ENCODE results near the gene RAB15. TPM values are rescaled to one million over a fixed set of nuclear protein-coding genes. Genes with fewer than 3 reads are reported as not detected.

RAB15 gene
- total and polyA plus RNA-seq, 2 donors from 2014 or later = 18.3 to 21.7 TPM

GRCh38 chr14:65015391-65015790, 43.3 kb upstream of the RAB15 start:
- DNase-seq (no peak), FAIRE-seq (no peak)
- peaks cover 0 to 5% (median 2%) of the 10 kb centered on the region in 3 donors for H3K4me1 ChIP-seq (ENCODE audit: control insufficient read depth in 2 of 3, insufficient read depth in 2 of 3, low read depth in 1 of 3, low read length in 3 of 3)
- no peak overlapping the region for H3K9ac ChIP-seq (ENCODE audit: low read length in 3 of 3)
- TF ChIP-seq CTCF (IDR thresholded peaks at IDR 0.05; ENCODE audit: borderline replicate concordance, extremely low read depth, insufficient read depth) = no peak
- H3K27ac ChIP-seq (ENCODE audit: low read depth in 2 of 2, low read length in 2 of 2) = peak overlapping the region in 1 of 2 donors; percentile 5
- H3K9me3 ChIP-seq (ENCODE audit: control insufficient read depth in 2 of 3, insufficient read depth in 1 of 3, low read length in 3 of 3) = no peaks in the 10 kb centered on the region
- H3K36me3 ChIP-seq (ENCODE audit: control insufficient read depth in 2 of 3, insufficient read depth in 3 of 3, low read length in 3 of 3) = peaks cover 0 to 3% (median 0%) of the 10 kb centered on the region in 3 donors
- H3K4me3 ChIP-seq (ENCODE audit: low read length in 3 of 3) = no peak overlapping the region
- intact Hi-C loops (cut with DNase I) = no loop called here
- no peaks in the 10 kb centered on the region for H3K27me3 ChIP-seq (ENCODE audit: control insufficient read depth, insufficient read depth, low read length)

- FAIRE-seq (no peak), DNase-seq (no peak)
- Histone ChIP-seq H3K4me3 (ENCODE audit: low read length in 3 of 3) (no peak overlapping the region), H3K9me3 (ENCODE audit: control insufficient read depth in 2 of 3, insufficient read depth in 1 of 3, low read length in 3 of 3) (no peaks in the 10 kb centered on the region), H3K9ac (ENCODE audit: low read length in 3 of 3) (no peak overlapping the region), H3K36me3 (ENCODE audit: control insufficient read depth in 2 of 3, insufficient read depth in 3 of 3, low read length in 3 of 3) (peaks cover 0 to 10% (median 0%) of the 10 kb centered on the region in 3 donors), H3K27ac (ENCODE audit: low read depth in 2 of 2, low read length in 2 of 2) (no peak overlapping the region), H3K27me3 (ENCODE audit: control insufficient read depth, insufficient read depth, low read length) (no peaks in the 10 kb centered on the region), H3K4me1 (ENCODE audit: control insufficient read depth in 2 of 3, insufficient read depth in 2 of 3, low read depth in 1 of 3, low read length in 3 of 3) (peaks cover 0 to 2% (median 0%) of the 10 kb centered on the region in 3 donors)
- intact Hi-C loops (cut with DNase I) = no loop called here
- TF ChIP-seq CTCF (IDR thresholded peaks at IDR 0.05; ENCODE audit: borderline replicate concordance, extremely low read depth, insufficient read depth) = no peak
Observed at GRCh38 chr14:65012353-65012752, 40.2 kb upstream of the RAB15 start.

- no peak for FAIRE-seq
Observed at GRCh38 chr14:65011538-65011937, 39.4 kb upstream of the RAB15 start.

More at GRCh38 chr14:65011538-65011937, 39.4 kb upstream of the RAB15 start:
- Histone ChIP-seq H3K27ac (ENCODE audit: low read depth in 2 of 2, low read length in 2 of 2) (no peak overlapping the region), H3K4me1 (ENCODE audit: control insufficient read depth in 2 of 3, insufficient read depth in 2 of 3, low read depth in 1 of 3, low read length in 3 of 3) (peaks cover 0 to 2% (median 0%) of the 10 kb centered on the region in 3 donors), H3K36me3 (ENCODE audit: control insufficient read depth in 2 of 3, insufficient read depth in 3 of 3, low read length in 3 of 3) (peaks cover 0 to 10% (median 0%) of the 10 kb centered on the region in 3 donors), H3K9ac (ENCODE audit: low read length in 3 of 3) (no peak overlapping the region), H3K9me3 (ENCODE audit: control insufficient read depth in 2 of 3, insufficient read depth in 1 of 3, low read length in 3 of 3) (no peaks in the 10 kb centered on the region), H3K4me3 (ENCODE audit: low read length in 3 of 3) (no peak overlapping the region), H3K27me3 (ENCODE audit: control insufficient read depth, insufficient read depth, low read length) (no peaks in the 10 kb centered on the region)
- intact Hi-C loops (cut with DNase I) = no loop called here
- TF ChIP-seq CTCF (IDR thresholded peaks at IDR 0.05; ENCODE audit: borderline replicate concordance, extremely low read depth, insufficient read depth) = no peak
- peak in 4 of 5 donors; percentile 41 to 59 (median 48) for DNase-seq

Measured in kidney (tissue), 14 donors.